HG02798 (cell line): ENCODE data around the gene COL2A1.

Source experiments
- ATAC-seq: cut with Tn5 transposase; IDR thresholded peaks from one replicate; pipeline ENCODE4 v1.9.1; 2021; ENCODE audit warnings: mild to moderate bottlenecking; ENCODE audit not compliant: unreplicated experiment, poor library complexity

Gene COL2A1

GRCh38 chr12:48015954-48016353 is 11.7 kb upstream of the COL2A1 start:
- no peak for ATAC-seq

- no peak for ATAC-seq
These were observed 10.9 kb upstream of the COL2A1 start for GRCh38 chr12:48015129-48015528.

GRCh38 chr12:48013287-48013686 is 9.0 kb upstream of the COL2A1 start:
- ATAC-seq: no peak

- ATAC-seq: no peak
These were observed 7.8 kb upstream of the COL2A1 start for GRCh38 chr12:48012070-48012469.

GRCh38 chr12:48010366-48010970 is 6.2 kb upstream of the COL2A1 start:
- no peak for ATAC-seq

GRCh38 chr12:48009471-48009870 is 5.2 kb upstream of the COL2A1 start:
- ATAC-seq: no peak

- ATAC-seq: no peak
These were observed 4.7 kb upstream of the COL2A1 start for GRCh38 chr12:48008950-48009349.

- no peak for ATAC-seq
These were observed 4.1 kb upstream of the COL2A1 start for GRCh38 chr12:48008349-48008748.

- no peak for ATAC-seq
These were observed 2.9 kb upstream of the COL2A1 start for GRCh38 chr12:48007206-48007605.

- ATAC-seq: no peak
These were observed 1.4 kb upstream of the COL2A1 start for GRCh38 chr12:48005750-48006021.

- no peak for ATAC-seq
These were observed 899 bp upstream of the COL2A1 start for GRCh38 chr12:48005001-48005749.

- ATAC-seq: no peak
These were observed 837 bp downstream of the COL2A1 start for GRCh38 chr12:48003226-48004052.

GRCh38 chr12:48002773-48003218 is 1.5 kb downstream of the COL2A1 start:
- ATAC-seq: no peak

GRCh38 chr12:48002414-48002730 is 1.9 kb downstream of the COL2A1 start:
- ATAC-seq: no peak

- ATAC-seq: no peak
These were observed 2.5 kb downstream of the COL2A1 start for GRCh38 chr12:48001505-48002413.

- ATAC-seq: no peak
These were observed 3.3 kb downstream of the COL2A1 start for GRCh38 chr12:48000878-48001504.

- no peak for ATAC-seq
These were observed 4.5 kb downstream of the COL2A1 start for GRCh38 chr12:47999816-48000215.

GRCh38 chr12:47997321-47997720 is 7.0 kb downstream of the COL2A1 start:
- no peak for ATAC-seq

- no peak for ATAC-seq
These were observed 8.3 kb downstream of the COL2A1 start for GRCh38 chr12:47995981-47996401.

- no peak for ATAC-seq
These were observed 10.8 kb downstream of the COL2A1 start for GRCh38 chr12:47993491-47993890.
